NCI-H1105 treated with DMSO at 0.1 percent for 48 hours (cell line): Measurements from ENCODE around the gene IL5.

Source experiments
- DNase-seq: peaks from one replicate; lab custom pipeline; 2025; lab: John Stamatoyannopoulos, UW

IL5 gene

GRCh38 chr5:132498152-132498551, 45.2 kb downstream of the IL5 start:
- no peak for DNase-seq

GRCh38 chr5:132497488-132497997, 45.8 kb downstream of the IL5 start:
- DNase-seq = no peak

DNA sequence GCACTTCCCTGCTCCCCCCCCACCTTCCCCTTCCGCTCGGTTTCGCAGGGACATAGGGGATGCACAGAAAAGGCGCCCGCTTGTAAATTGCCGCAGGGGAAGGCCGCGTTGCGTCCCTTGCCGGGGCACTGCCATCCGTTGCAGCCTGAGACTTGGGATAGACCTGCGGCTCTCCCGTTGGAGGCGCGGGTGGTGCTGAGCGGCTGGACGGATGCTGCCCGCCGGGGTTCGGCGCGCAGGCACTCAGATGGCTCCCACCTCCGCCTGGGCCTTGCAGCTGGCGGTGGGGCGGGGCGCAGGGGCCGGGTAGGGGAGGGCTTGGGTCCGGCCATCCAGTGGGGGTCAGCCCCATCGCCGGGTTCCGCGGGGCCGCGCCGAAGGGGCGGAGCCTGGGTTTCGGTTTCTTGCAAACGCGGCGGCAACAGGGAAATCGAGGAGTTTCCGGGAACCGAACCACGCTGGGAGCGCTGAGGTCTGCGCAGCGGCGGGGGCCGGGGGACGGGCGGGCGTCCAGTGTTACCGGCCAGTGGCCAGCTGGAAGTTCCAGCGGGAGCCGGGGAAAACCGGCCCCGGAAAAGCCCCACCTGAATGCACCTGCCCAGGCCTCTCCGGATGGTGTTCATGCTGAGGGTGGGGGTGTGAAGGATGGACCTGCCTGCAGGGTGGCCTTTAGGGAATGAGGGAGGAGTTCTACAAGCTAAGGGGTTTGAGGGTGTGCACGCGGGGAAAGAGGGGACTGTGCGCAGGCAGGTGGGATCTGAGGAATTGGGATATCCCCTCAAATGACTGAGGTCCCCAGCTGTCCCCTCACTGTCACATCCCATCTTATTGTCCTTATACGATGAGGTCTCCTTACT, 46.5 kb downstream of the IL5 start:
- DNase-seq = peak; percentile 28

DNA sequence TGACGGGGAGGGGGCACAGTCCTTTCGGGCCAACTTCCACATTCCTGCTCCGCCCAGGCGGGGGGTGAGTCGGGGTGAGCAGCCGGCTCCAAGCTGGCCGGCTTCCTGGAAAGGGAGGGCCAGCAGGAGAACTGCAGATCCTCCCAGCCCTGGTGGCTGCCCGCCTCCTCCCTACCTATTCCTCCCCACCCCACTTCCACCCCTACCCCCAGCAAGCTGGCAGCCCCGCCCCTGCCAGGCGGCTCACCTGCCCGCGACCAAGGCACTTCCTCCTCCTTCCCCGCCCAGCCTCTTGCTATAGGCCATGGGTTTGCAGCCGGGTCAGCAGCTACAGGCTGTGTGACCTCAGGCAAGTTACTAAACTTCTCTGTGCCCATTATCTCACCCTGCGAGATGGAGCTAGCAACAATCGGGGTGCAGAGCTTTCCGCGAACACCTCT, 47.1 kb downstream of the IL5 start:
- peak; percentile 87 for DNase-seq

- DNase-seq = peak; percentile 48
These were observed 47.6 kb downstream of the IL5 start for GRCh38 chr5:132495667-132496190.

DNA sequence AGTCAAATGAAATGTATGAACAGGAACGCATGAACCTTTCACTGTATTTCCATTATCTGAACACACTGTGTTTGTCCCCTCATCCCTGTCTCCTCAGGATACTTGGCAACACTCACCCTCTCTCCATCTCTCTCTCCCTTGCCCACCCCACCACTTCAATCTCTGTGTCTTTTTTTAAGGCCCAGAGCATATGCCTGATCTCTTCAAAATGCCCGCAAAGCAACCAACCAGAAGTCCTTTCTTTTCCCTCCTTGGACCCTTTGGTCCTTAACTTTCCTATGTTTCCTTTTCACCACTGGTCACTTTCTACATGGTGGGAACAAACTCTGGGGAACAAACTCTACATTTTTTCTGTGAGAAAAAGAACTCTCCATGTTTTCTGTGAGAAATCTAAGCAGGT, 49.5 kb downstream of the IL5 start:
- DNase-seq = no peak

- DNase-seq = no peak
These were observed 50.1 kb downstream of the IL5 start for GRCh38 chr5:132493241-132493640.

- no peak for DNase-seq
These were observed 50.8 kb downstream of the IL5 start for GRCh38 chr5:132492386-132493125.
